K562 (cell line): Measurements from ENCODE around the gene MUC22. TPM values are rescaled to one million over a fixed set of nuclear protein-coding genes. Genes with fewer than 3 reads are reported as not detected.

Source experiments
- ATAC-seq: fragments of 200-7000 bp; cut with Tn5 transposase; 3 replicates; pipeline ENCODE4 v1.9.1; 2020; ENCODE audit warnings: moderate library complexity
- BruUV-seq: library from RNA; stranded (reverse); fragments of 400-500 nt; replicated peaks from 2 replicates; lab custom pipeline; 2021; lab: Mats Ljungman, UMichigan
- CTCF ChIA-PET: fragments of 300-600 bp; formaldehyde crosslinking; extraction: SDS; loops from one replicate; lab custom pipeline; 2021; ENCODE audit warnings: low intra/inter-chr PET ratio; lab: Yijun Ruan, JAX
- POLR2A ChIA-PET: fragments of 300-600, 350-650 bp; sonication (Branson Sonifier 250); formaldehyde crosslinking; extraction: SDS; loops from one replicate; lab custom pipeline; 2021; ENCODE audit warnings: antibody characterized with exemption, inconsistent platforms; lab: Yijun Ruan, JAX
- DNase-seq, 4 experiments: peaks; one replicate each; pipeline versions ENCODE4 v3.0.0 to v3.0.0-alpha.2; 2011 to 2018; ENCODE audit warnings: low spot score in 3 of 4, mixed read lengths in 3 of 4; ENCODE audit errors: extremely low read depth in 1 of 4
- FAIRE-seq: peaks from 2 replicates; lab custom pipeline; 2011; peaks lifted over from hg19 to GRCh38; lab: Jason Lieb, UNC
- H2AFZ ChIP-seq: 2 replicates; pipeline ENCODE4 v1.6.0; 2011; ENCODE audit warnings: low read depth, low read length, control low read depth, inconsistent platforms
- H3K27ac ChIP-seq: fragments of 200-600 bp; 3 replicates; pipeline ENCODE4 v1.8.0; 2011; ENCODE audit warnings: low read depth, mild to moderate bottlenecking, control low read depth, inconsistent platforms, low read length, moderate library complexity, mixed read lengths; ENCODE audit errors: extremely low read depth
- H3K27me3 ChIP-seq, 2 experiments: fragments of 300-600 bp in 1 of 2; 2 replicates in 1 of 2; 3 replicates in 1 of 2; pipeline versions ENCODE4 v1.6.0 to v1.8.0; 2011; ENCODE audit warnings: inconsistent platforms in 2 of 2, low read length in 2 of 2, mild to moderate bottlenecking in 1 of 2, mixed read lengths in 1 of 2, moderate library complexity in 1 of 2; ENCODE audit not compliant: control insufficient read depth in 2 of 2, insufficient read depth in 2 of 2
- H3K36me3 ChIP-seq: fragments of 300-600 bp; 3 replicates; pipeline ENCODE4 v1.8.0; 2011; ENCODE audit warnings: mild to moderate bottlenecking, low read length, inconsistent platforms; ENCODE audit not compliant: control insufficient read depth, insufficient read depth
- H3K4me1 ChIP-seq, 2 experiments: fragments of 200-600 bp in 1 of 2; replicated peaks in 1 of 2; 2 replicates in 1 of 2; 3 replicates in 1 of 2; pipeline versions ENCODE4 v1.5.1 to v1.8.0; 2011; ENCODE audit warnings: inconsistent platforms in 2 of 2, low read length in 2 of 2, mild to moderate bottlenecking in 1 of 2, mixed read lengths in 1 of 2, moderate library complexity in 1 of 2; ENCODE audit not compliant: control insufficient read depth in 2 of 2, insufficient read depth in 2 of 2
- H3K4me2 ChIP-seq: 2 replicates; pipeline ENCODE4 v1.6.1; 2011; ENCODE audit warnings: low read length, control low read depth, inconsistent platforms, mixed read lengths; ENCODE audit not compliant: insufficient read depth
- H3K4me3 ChIP-seq: fragments of 200-600 bp; sonication (generic), shearing (Covaris generic); 2 replicates; pipeline ENCODE4 v1.5.1; 2016; ENCODE audit warnings: control low read depth, inconsistent platforms
- H3K79me2 ChIP-seq: fragments of 200-600 bp; 3 replicates; pipeline ENCODE4 v1.8.0; 2011; ENCODE audit warnings: low read length, inconsistent platforms; ENCODE audit not compliant: control insufficient read depth, insufficient read depth
- H3K9ac ChIP-seq, 2 experiments: 2 replicates each; pipeline versions ENCODE4 v1.6.0 to v1.6.1; 2011; ENCODE audit warnings: low read depth in 2 of 2, low read length in 2 of 2, control low read depth in 1 of 2, inconsistent platforms in 1 of 2, mild to moderate bottlenecking in 1 of 2, mixed read lengths in 1 of 2; ENCODE audit not compliant: insufficient read depth in 1 of 2
- H3K9me1 ChIP-seq: one replicate; pipeline ENCODE4 v1.6.0; 2011; ENCODE audit warnings: inconsistent platforms, mild to moderate bottlenecking, low read length, moderate library complexity; ENCODE audit not compliant: control insufficient read depth, insufficient read depth
- H3K9me3 ChIP-seq: replicated peaks from 2 replicates; pipeline ENCODE4 v1.5.1; 2011; ENCODE audit warnings: low read depth, low read length, inconsistent platforms; ENCODE audit not compliant: control insufficient read depth, insufficient read depth
- H4K20me1 ChIP-seq: replicated peaks from 2 replicates; pipeline ENCODE4 v1.6.1; 2011; ENCODE audit warnings: low read length, inconsistent platforms, mixed read lengths; ENCODE audit not compliant: control insufficient read depth, insufficient read depth
- AFF1 ChIP-seq, 2 experiments: fragments of 450-650 bp; IDR thresholded peaks; 2 replicates each; pipeline ENCODE4 v1.6.1; 2018; ENCODE audit warnings: mild to moderate bottlenecking in 2 of 2, low read depth in 1 of 2; ENCODE audit not compliant: partially characterized antibody in 2 of 2
- ATF3 ChIP-seq, 2 experiments: fragments of 450-650 bp in 1 of 2; sonication (generic) in 1 of 2; formaldehyde crosslinking in 1 of 2; IDR thresholded peaks in 1 of 2; conservative IDR thresholded peaks in 1 of 2; 2 replicates each; pipeline versions ENCODE4 v1.6.1 to v1.8.1; 2016 to 2023; ENCODE audit warnings: mild to moderate bottlenecking in 2 of 2, moderate library complexity in 2 of 2, inconsistent platforms in 1 of 2, missing genetic modification reagents in 1 of 2
- CBFB ChIP-seq: sonication (generic); formaldehyde crosslinking; IDR thresholded peaks from 2 replicates; pipeline ENCODE4 v1.4.0; 2020; ENCODE audit warnings: mild to moderate bottlenecking, missing genetic modification reagents
- DACH1 ChIP-seq: fragments of 450-650 bp; IDR thresholded peaks from 2 replicates; pipeline ENCODE4 v1.6.1; 2018; ENCODE audit not compliant: partially characterized antibody
- HEY1 ChIP-seq: fragments of 250-450 bp; sonication (Bioruptor Pico); IDR thresholded peaks from 2 replicates; pipeline ENCODE4 v1.5.0; 2020; ENCODE audit warnings: mild to moderate bottlenecking, moderate library complexity, borderline replicate concordance
- HOXB6 ChIP-seq: fragments of 250-450 bp; sonication (Bioruptor Pico); IDR thresholded peaks from 2 replicates; pipeline ENCODE4 v1.5.1; 2022; ENCODE audit warnings: mild to moderate bottlenecking, borderline replicate concordance
- LARP7 ChIP-seq: fragments of 450-650 bp; IDR thresholded peaks from 2 replicates; pipeline ENCODE4 v1.6.1; 2016
- SIRT6 ChIP-seq: IDR thresholded peaks from one replicate; pipeline ENCODE4 v1.6.1; 2012; ENCODE audit warnings: low read depth, mild to moderate bottlenecking, control low read depth, inconsistent platforms, low read length, moderate library complexity
- SREBF2 ChIP-seq: sonication (generic); formaldehyde crosslinking; IDR thresholded peaks from 2 replicates; pipeline ENCODE4 v1.4.0; 2020; ENCODE audit warnings: mild to moderate bottlenecking, missing genetic modification reagents
- ZBTB33 ChIP-seq: sonication (generic); formaldehyde crosslinking; IDR thresholded peaks from 2 replicates; pipeline ENCODE4 v1.8.1; 2023; ENCODE audit warnings: mild to moderate bottlenecking, missing genetic modification reagents
- ZBTB8A ChIP-seq: fragments of 450-650 bp; IDR thresholded peaks from 2 replicates; pipeline ENCODE4 v1.6.1; 2018; ENCODE audit warnings: mild to moderate bottlenecking, moderate library complexity; ENCODE audit not compliant: partially characterized antibody
- ZNF146 ChIP-seq: IDR thresholded peaks from one replicate; pipeline ENCODE4 v1.6.1; 2018; ENCODE audit warnings: missing compliant biosample characterization; ENCODE audit not compliant: unreplicated experiment
- ZNF316 ChIP-seq: fragments of 450-650 bp; IDR thresholded peaks from 2 replicates; pipeline ENCODE4 v1.6.1; 2016
- ZNF77 ChIP-seq: fragments of 250-450 bp; sonication (Bioruptor Pico); IDR thresholded peaks from 2 replicates; pipeline ENCODE4 v1.5.0; 2020
- WGBS: fragments of 100-300 bp; shearing (Covaris generic); methylation state at CpG from one replicate; pipeline ENCODE4 v1.1.6; 2016; ENCODE audit warnings: low coverage, mixed read lengths; ENCODE audit not compliant: insufficient coverage; ENCODE audit errors: missing lambda C conversion rate; 5-methylcytosine and 5-hydroxymethylcytosine counted together
- in situ Hi-C: fragments of 300-500 bp; cut with MboI; formaldehyde crosslinking; loops from 4 replicates; pipeline ENCODE4 v1.15.0; 2018; ENCODE audit warnings: inconsistent platforms, mixed read lengths
- intact Hi-C: fragments of 100-400 bp; cut with micrococcal nuclease; formaldehyde crosslinking; loops from 2 replicates; pipeline ENCODE4 v1.14.2; 2022
- polyA plus RNA-seq, 8 experiments: library from polyadenylated mRNA; depleted of rRNA in 4 of 8; stranded (reverse) in 5 of 8; unstranded in 3 of 8; fragments of >200 nt; fragmentation: Nextera tagmentation in 2 of 8; fragmentation: Illumina TruSeq in 1 of 8; extraction: Ambion mirVana in 2 of 8; extraction: Trizol in 1 of 8; gene quantifications; 2 replicates each; pipeline versions ENCODE4 v1.2.1 to v1.2.3, GENCODE V29; 2011 to 2014; ENCODE audit warnings: inconsistent platforms in 1 of 8, missing spikeins in 1 of 8
- total RNA-seq, 7 experiments: library from RNA; depleted of rRNA in 6 of 7; stranded (reverse); fragments of >200 nt in 6 of 7; fragmentation: Illumina TruSeq in 2 of 7; extraction: Trizol in 2 of 7; gene quantifications; 2 replicates each; pipeline versions ENCODE4 v1.2.1 to v1.2.3, GENCODE V29; 2011 to 2021; ENCODE audit warnings: low replicate concordance in 1 of 7

Gene MUC22
- total and polyA plus RNA-seq, 9 of the 15 experiments (the other 6 are each of a cell fraction or from before 2014, with no cell fraction given), result 0.01 to 0.03 TPM; not detected in 7

- Histone ChIP-seq H3K9me3 (no peaks in the 10 kb centered on the region), H3K4me3 (no peak overlapping the region), H2AFZ (0 out of 2 replicates have a peak overlapping the region, but pooled peaks have one; percentile 18), H4K20me1 (no peaks in the 10 kb centered on the region), H3K9me1 (no peaks in the 10 kb centered on the region), H3K9ac (no peak overlapping the region), H3K36me3 (no peaks in the 10 kb centered on the region), H3K4me2 (peak overlapping the region; percentile 57), H3K27me3 (no peaks in the 10 kb centered on the region), H3K4me1 (peaks cover 12 to 20% of the 10 kb centered on the region in 2 experiments), H3K27ac (no peak overlapping the region), H3K79me2 (no peaks in the 10 kb centered on the region)
- intact Hi-C loops, result loop anchor here (5.0 kb wide), 2 partner anchors 207 to 342 kb away; partner anchors contain the start of genes FLOT1 and IER3
- FAIRE-seq, result peak; percentile 88
- no TSS peak for BruUV-seq
- ChIA-PET POLR2A (interaction anchor here (0.6 to 1.2 kb wide), 8 partner anchors 8 to 602 kb away, joined by 3 to 4 read pairs (median 4); partner anchors contain the start of gene FLOT1), CTCF (interaction anchor here (0.6 to 3.1 kb wide), 7 partner anchors 168 to 630 kb away, joined by 3 to 19 read pairs (median 3); no protein-coding TSS in a partner anchor)
- in situ Hi-C loops, result loop anchor here (10.0 kb wide), 1 partner anchor 409 kb away; the partner anchor contains the start of gene DHX16
- 4% methylated on average over 8 of the region's 8 CpGs for WGBS
- ATAC-seq, result peak; percentile 83
- DNase-seq, result peak; percentile 69 to 87 (median 71)
- no peak for TF ChIP-seq ZBTB33 (CRISPR knock-in tag)
- no peak for TF ChIP-seq ZBTB8A
- no peak for TF ChIP-seq ZNF146 (CRISPR knock-in tag)
- TF ChIP-seq HEY1 (CRISPR knock-in tag), result no peak
- TF ChIP-seq SREBF2 (CRISPR knock-in tag), result no peak
- TF ChIP-seq ZNF77 (CRISPR knock-in tag), result no peak
- TF ChIP-seq CBFB (CRISPR knock-in tag), result no peak
- no peak for TF ChIP-seq DACH1
- TF ChIP-seq AFF1 (IDR thresholded peaks at IDR 0.05; ENCODE audit: low read depth in 1 of 2, partially characterized antibody in 2 of 2), result peak; percentile 25 to 33
- TF ChIP-seq SIRT6, result no peak
- peak; percentile 90 for TF ChIP-seq ATF3 (IDR thresholded peaks at IDR 0.05)
- no peak; the same call in 1 of the 2 replicates for TF ChIP-seq ATF3 (CRISPR knock-in tag; conservative IDR thresholded peaks at IDR 0.05)
- TF ChIP-seq LARP7, result no peak
- TF ChIP-seq ZNF316, result peak; percentile 63; the same call in 1 of the 2 replicates
- no peak for TF ChIP-seq HOXB6 (CRISPR knock-in tag)
Observed at GRCh38 chr6:31083742-31084354, 73.6 kb downstream of the MUC22 start.
